ENCODE results near the gene SLC27A4.

DNA sequence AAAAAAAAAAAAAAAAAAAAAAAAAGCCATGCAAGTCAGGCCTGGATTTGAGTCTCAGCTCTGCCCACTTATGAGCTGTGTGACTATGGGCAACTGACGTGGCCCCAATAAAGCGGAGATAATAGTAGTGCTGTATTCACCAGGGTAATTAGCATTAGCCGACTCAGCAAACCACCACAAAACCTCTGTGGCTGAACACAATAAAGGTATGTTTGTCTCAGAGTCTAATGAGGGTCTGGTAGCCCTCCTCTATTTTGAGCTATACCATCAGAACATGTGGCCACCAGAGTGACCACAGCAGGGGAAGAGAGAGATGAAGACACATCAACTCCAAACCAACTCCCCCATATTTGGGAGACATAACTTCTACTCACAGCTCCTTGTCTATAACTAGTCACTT, 48.3 kb upstream of the SLC27A4 start:
- TF ChIP-seq POLR2A (IDR thresholded peaks at IDR 0.05), result no peak
- TF ChIP-seq, protein P1, sequence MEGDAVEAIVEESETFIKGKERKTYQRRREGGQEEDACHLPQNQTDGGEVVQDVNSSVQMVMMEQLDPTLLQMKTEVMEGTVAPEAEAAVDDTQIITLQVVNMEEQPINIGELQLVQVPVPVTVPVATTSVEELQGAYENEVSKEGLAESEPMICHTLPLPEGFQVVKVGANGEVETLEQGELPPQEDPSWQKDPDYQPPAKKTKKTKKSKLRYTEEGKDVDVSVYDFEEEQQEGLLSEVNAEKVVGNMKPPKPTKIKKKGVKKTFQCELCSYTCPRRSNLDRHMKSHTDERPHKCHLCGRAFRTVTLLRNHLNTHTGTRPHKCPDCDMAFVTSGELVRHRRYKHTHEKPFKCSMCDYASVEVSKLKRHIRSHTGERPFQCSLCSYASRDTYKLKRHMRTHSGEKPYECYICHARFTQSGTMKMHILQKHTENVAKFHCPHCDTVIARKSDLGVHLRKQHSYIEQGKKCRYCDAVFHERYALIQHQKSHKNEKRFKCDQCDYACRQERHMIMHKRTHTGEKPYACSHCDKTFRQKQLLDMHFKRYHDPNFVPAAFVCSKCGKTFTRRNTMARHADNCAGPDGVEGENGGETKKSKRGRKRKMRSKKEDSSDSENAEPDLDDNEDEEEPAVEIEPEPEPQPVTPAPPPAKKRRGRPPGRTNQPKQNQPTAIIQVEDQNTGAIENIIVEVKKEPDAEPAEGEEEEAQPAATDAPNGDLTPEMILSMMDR (IDR thresholded peaks at IDR 0.05), result no peak
